Skin epidermis (tissue), 12 donors: ENCODE data around the gene CRISP2.
A peak's percentile ranks its signal among the peaks of the same experiment; 100 is the strongest.
"Not testable (repeated sequence)": the region's sequence is repeated elsewhere in the genome, so short reads cannot be mapped to it uniquely, and the experiment has no call there.

Experiments
- H3K27ac ChIP-seq, 21 experiments: fragments of 200-600 bp; sonication (generic) in 11 of 21; one replicate each; pipeline ENCODE4 v1.5.0; 2020; ENCODE audit warnings: mild to moderate bottlenecking in 3 of 21, inconsistent platforms in 2 of 21, moderate library complexity in 2 of 21
- H3K4me3 ChIP-seq, 7 experiments: fragments of 200-600 bp; sonication (generic) in 2 of 7; one replicate each; pipeline ENCODE4 v1.5.0; 2020; ENCODE audit warnings: inconsistent platforms in 2 of 7, mild to moderate bottlenecking in 2 of 7, moderate library complexity in 1 of 7

Gene CRISP2

GRCh38 chr6:49713346-49713745, at the start of gene CRISP2:
Gene CRISP2 (minus strand): TSS chr6:49713543. CDS start chr6:49709196, 4,347 bp downstream.
- no peak within 1 kb of the TSS for H3K27ac ChIP-seq
- H3K4me3 ChIP-seq, result peak within 1 kb of the TSS in 1 of 7 experiments; percentile 8

GRCh38 chr6:49744259-49744658, 30.9 kb upstream of the CRISP2 start, which contains the start of gene CRISP3:
Gene CRISP3 (minus strand): TSS chr6:49744388. CDS start chr6:49744367, 21 bp downstream.
- Histone ChIP-seq H3K4me3 (no peak within 1 kb of the TSS), H3K27ac (no peak within 1 kb of the TSS)

GRCh38 chr6:49743429-49743828, 30.1 kb upstream of the CRISP2 start:
- Histone ChIP-seq H3K27ac (no peak overlapping the region), H3K4me3 (no peak overlapping the region)

DNA sequence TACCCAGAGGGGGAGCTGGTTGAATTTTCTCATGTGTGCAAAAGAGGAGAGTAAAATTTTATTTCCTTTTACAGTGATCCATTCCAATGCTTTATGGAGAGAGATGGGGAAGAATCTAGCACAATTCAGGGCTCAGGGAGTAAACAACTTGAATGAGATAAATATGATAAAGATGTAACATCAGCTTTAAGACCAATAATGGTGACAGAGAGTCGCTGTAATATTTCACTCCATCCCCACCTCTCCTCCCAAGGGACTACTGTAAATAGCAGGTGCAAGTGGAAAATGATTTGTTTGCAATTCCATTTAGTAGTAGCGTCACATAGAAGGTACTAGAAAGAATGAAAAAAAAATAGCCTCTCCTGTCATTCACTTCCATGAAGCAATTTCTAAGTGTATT, 26.1 kb upstream of the CRISP2 start:
- no peak overlapping the region for H3K4me3 ChIP-seq
- no peak overlapping the region for H3K27ac ChIP-seq

DNA sequence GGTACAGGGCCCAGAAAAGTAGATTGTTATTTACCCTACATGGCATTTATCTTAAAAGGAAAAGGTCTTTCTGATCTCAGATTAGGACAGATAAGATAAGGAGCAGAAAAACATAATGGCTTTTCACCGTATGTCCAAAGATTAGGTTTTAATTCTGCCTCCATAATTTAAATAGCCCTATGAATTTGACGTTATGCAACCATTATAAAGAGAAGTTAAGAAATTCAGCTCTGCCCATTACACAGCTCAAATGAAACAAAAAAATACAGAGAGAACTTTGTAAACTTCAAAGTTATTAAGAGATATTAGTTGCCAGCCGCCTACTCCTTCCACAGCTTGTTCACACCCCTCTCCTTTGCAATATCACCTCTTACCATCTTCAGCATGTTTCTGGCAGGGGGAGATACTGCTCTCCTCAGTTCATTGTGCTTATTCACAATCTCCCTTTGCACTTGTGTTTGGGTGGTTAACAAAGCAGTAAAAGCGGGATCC, 22.7 kb upstream of the CRISP2 start:
- H3K27ac ChIP-seq, result no peak overlapping the region
- H3K4me3 ChIP-seq, result no peak overlapping the region

DNA sequence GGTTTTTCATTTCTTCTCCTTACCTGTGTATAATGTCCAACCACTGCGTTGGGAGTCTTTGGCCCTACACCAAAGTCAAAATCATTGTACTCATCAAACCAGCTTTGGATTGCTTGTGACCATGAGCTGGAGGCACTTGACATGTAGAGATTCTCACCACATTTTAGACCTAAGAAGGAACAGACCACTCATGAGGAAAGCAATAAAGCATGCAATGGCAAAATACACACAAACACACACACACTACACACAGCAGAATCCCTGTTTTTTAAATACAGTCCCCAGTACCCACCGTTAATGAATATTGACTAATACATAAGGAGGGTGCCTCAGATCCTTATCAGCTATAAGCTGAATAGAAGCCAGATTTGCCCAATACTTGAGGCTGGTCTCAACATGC, 20.3 kb upstream of the CRISP2 start:
- Histone ChIP-seq H3K4me3 (no peak overlapping the region), H3K27ac (no peak overlapping the region)

DNA sequence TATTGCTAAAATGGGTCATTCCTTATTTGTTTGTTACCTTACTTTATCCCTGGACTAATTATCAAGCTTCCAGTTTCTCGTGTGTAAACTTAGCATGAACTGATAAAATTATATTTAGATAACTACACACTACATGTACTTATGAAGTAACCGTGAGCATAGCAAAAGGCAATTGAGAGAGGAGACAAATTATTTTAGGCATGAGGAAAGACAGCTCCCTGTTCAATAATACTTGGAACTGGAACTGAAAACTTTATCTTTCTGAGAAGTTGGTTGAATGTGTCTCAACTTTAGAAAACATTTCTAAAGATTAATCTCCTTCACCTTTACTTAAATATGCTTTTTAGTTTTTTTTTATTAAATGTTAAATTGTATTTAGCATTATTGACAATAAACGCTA, 19.4 kb upstream of the CRISP2 start:
- H3K27ac ChIP-seq, result no peak overlapping the region

DNA sequence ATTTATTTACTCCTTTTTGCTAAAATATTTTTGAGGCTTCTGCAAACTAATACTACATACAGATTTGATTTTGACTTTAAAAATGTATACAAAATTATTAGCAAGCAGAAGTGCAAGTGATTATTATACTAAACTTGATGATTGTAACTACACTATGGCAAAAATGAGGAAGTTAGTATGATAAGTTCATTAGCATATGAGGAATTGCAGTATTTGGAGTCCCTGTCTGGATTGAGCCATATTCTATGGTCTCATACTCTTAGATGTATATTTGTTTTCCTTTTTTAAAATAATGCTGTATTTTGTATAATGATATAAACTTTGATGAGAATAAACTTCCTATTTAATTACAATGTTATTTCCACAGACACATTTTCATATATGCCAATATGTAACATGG, 16.9 kb upstream of the CRISP2 start:
- Histone ChIP-seq H3K27ac (no peak overlapping the region), H3K4me3 (no peak overlapping the region)

More for the DNA sequence above, 19.4 kb upstream of the CRISP2 start:
- no peak overlapping the region for H3K4me3 ChIP-seq

GRCh38 chr6:49723917-49724316, 10.6 kb upstream of the CRISP2 start:
- not testable (repeated sequence) for H3K4me3 ChIP-seq, H3K27ac ChIP-seq

DNA sequence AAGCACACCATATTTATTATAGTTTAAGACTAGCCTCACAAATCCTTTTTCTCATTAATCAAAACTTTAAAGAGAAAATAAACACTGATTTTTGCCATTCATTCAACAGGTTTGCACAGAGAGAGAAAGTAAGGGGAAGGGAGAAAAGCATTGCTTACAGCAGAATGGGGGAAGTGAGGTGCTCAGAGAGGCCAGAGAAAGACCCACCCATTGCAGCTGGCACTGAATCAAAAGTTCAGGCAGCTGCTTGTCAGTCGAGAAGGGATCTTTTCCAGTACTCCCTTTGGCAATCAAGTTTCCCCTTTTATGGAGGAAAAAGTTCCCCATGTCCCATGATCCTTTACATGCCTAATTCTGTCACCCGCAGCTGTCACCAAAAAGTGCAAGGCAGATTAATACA, 8.0 kb upstream of the CRISP2 start:
- H3K27ac ChIP-seq, result no peak overlapping the region

GRCh38 chr6:49720372-49720771, 7.0 kb upstream of the CRISP2 start:
- H3K27ac ChIP-seq, result no peak overlapping the region
- H3K4me3 ChIP-seq, result no peak overlapping the region

More for the DNA sequence above, 8.0 kb upstream of the CRISP2 start:
- H3K4me3 ChIP-seq, result no peak overlapping the region

- Histone ChIP-seq H3K4me3 (no peak overlapping the region), H3K27ac (no peak overlapping the region)
Measured at GRCh38 chr6:49698478-49698877, 14.9 kb downstream of the CRISP2 start.

- no peak overlapping the region for H3K4me3 ChIP-seq
- H3K27ac ChIP-seq, result no peak overlapping the region
Measured at GRCh38 chr6:49693512-49693911, 19.8 kb downstream of the CRISP2 start.

GRCh38 chr6:49692534-49692933, 20.8 kb downstream of the CRISP2 start:
- Histone ChIP-seq H3K27ac (no peak overlapping the region), H3K4me3 (no peak overlapping the region)

- H3K4me3 ChIP-seq, result no peak overlapping the region
- no peak overlapping the region for H3K27ac ChIP-seq
Measured at GRCh38 chr6:49676671-49677281, 36.6 kb downstream of the CRISP2 start.

DNA sequence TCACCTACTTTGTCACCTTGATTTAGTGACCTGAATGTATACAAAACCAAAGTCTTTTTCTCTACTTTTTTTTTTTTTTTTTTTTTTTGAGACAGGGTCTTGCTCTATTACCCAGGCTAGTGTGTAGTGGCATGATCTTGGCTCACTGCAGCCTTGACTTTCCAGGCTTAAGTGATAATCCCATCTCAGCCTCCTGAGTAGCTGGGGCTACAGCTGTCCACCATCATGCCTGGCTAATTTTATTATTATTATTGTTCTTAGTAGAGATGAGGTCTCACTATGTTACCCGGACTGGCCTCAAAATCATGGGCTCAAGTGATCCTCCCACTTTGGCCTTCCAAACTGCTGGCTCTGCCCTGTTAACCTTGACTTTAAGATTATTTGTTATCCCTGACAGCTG, 37.5 kb downstream of the CRISP2 start:
- Histone ChIP-seq H3K27ac (no peak overlapping the region), H3K4me3 (no peak overlapping the region)

- no peak overlapping the region for H3K27ac ChIP-seq
- no peak overlapping the region for H3K4me3 ChIP-seq
Measured at GRCh38 chr6:49668083-49668511, 45.2 kb downstream of the CRISP2 start.

- no peak overlapping the region for H3K4me3 ChIP-seq
- no peak overlapping the region for H3K27ac ChIP-seq
Measured at GRCh38 chr6:49666930-49667757, 46.2 kb downstream of the CRISP2 start.

- H3K4me3 ChIP-seq, result no peak overlapping the region
- no peak overlapping the region for H3K27ac ChIP-seq
Measured at GRCh38 chr6:49666480-49666879, 46.9 kb downstream of the CRISP2 start.

DNA sequence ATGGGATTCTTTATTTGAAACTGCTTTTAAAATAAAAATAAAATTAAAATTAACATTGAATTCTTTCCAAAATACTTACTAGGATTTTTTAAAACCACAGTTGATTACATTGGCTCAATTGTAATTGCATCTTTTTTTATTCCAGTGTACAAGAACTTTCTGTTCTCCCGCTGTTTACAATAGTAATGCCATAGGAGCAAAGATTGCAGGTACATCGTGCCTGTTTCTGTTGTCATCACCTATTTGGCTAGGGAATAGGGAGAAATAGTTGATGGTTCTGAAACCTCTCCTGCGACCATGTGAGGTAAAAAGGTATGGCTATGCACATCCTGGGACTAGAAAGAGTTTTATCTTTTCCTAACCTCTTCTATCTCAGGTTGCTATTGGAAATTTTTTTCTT, 48.5 kb downstream of the CRISP2 start:
- Histone ChIP-seq H3K4me3 (no peak overlapping the region), H3K27ac (no peak overlapping the region)

- H3K27ac ChIP-seq, H3K4me3 ChIP-seq: not testable (repeated sequence)
Measured at GRCh38 chr6:49664054-49664453, 49.3 kb downstream of the CRISP2 start.
